DMS53 treated with DMSO at 0.1 percent for 48 hours (cell line): Measurements from ENCODE around the gene CAVIN4.

Experiments used
- DNase-seq: peaks from one replicate; lab custom pipeline; 2025; ENCODE audit not compliant: unreplicated experiment; lab: John Stamatoyannopoulos, UW

The CAVIN4 gene

GRCh38 chr9:100577776-100578448, at the start of gene CAVIN4:
TSS of gene CAVIN4 (plus strand) at chr9:100578079. CDS start at chr9:100578144, 65 bp downstream.
- DNase-seq = no peak

- DNase-seq = no peak
Observed at GRCh38 chr9:100534401-100534800, 43.5 kb upstream of the CAVIN4 start.

- DNase-seq = no peak
Observed at GRCh38 chr9:100540327-100540726, 37.6 kb upstream of the CAVIN4 start.

- no peak for DNase-seq
Observed at GRCh38 chr9:100549048-100549447, 28.8 kb upstream of the CAVIN4 start.

- DNase-seq = no peak
Observed at GRCh38 chr9:100554935-100555401, 22.9 kb upstream of the CAVIN4 start.

- no peak for DNase-seq
Observed at GRCh38 chr9:100555471-100555870, 22.4 kb upstream of the CAVIN4 start.

- DNase-seq = no peak
Observed at GRCh38 chr9:100557053-100557452, 20.8 kb upstream of the CAVIN4 start.

GRCh38 chr9:100561256-100561655, 16.6 kb upstream of the CAVIN4 start:
- no peak for DNase-seq

- DNase-seq = no peak
Observed at GRCh38 chr9:100567856-100568255, 10.0 kb upstream of the CAVIN4 start.

- no peak for DNase-seq
Observed at GRCh38 chr9:100573655-100574260, 4.1 kb upstream of the CAVIN4 start.

GRCh38 chr9:100575006-100575405, 2.9 kb upstream of the CAVIN4 start:
- DNase-seq = no peak

GRCh38 chr9:100575765-100576386, 2.0 kb upstream of the CAVIN4 start:
- no peak for DNase-seq

- no peak for DNase-seq
Observed at GRCh38 chr9:100578610-100579009, 731 bp downstream of the CAVIN4 start.

GRCh38 chr9:100579665-100580064, 1.8 kb downstream of the CAVIN4 start:
- DNase-seq = no peak

GRCh38 chr9:100580257-100580656, 2.4 kb downstream of the CAVIN4 start:
- no peak for DNase-seq

GRCh38 chr9:100581081-100581480, 3.2 kb downstream of the CAVIN4 start:
- no peak for DNase-seq

- no peak for DNase-seq
Observed at GRCh38 chr9:100581661-100582060, 3.8 kb downstream of the CAVIN4 start.

- DNase-seq = no peak
Observed at GRCh38 chr9:100583014-100583802, 5.3 kb downstream of the CAVIN4 start.

GRCh38 chr9:100584951-100585350, 7.1 kb downstream of the CAVIN4 start:
- no peak for DNase-seq

GRCh38 chr9:100586093-100586492, 8.2 kb downstream of the CAVIN4 start:
- DNase-seq = no peak

- no peak for DNase-seq
Observed at GRCh38 chr9:100587375-100587774, 9.5 kb downstream of the CAVIN4 start.
